Sigmoid colon (tissue), 7 donors: ENCODE measurements around the gene RABGAP1L. TPM values are rescaled to one million over a fixed set of nuclear protein-coding genes. Genes with fewer than 3 reads are reported as not detected.
A peak's percentile ranks its signal among the peaks of the same experiment; 100 is the strongest.

Source experiments
- DNase-seq: peaks from one replicate; pipeline ENCODE4 v3.0.0-alpha.2; 2019
- H3K27ac ChIP-seq, 4 donors: fragments of 200-600 bp; sonication (generic); one replicate each; pipeline ENCODE4 v1.5.1; 2016 to 2019; ENCODE audit warnings: mild to moderate bottlenecking in 1 of 4
- H3K27me3 ChIP-seq, 3 donors: fragments of 200-600 bp; sonication (generic); one replicate each; pipeline ENCODE4 v1.5.1; 2019; ENCODE audit warnings: mild to moderate bottlenecking in 1 of 3
- H3K36me3 ChIP-seq, 4 donors: fragments of 200-600 bp; sonication (generic); one replicate each; pipeline ENCODE4 v1.5.1; 2016 to 2019
- H3K4me1 ChIP-seq, 4 donors: fragments of 200-600 bp; sonication (generic); one replicate each; pipeline ENCODE4 v1.5.1; 2017 to 2019
- H3K4me3 ChIP-seq, 4 donors: fragments of 200-600 bp; sonication (generic); one replicate each; pipeline ENCODE4 v1.5.1; 2017 to 2019; ENCODE audit warnings: mild to moderate bottlenecking in 2 of 4, moderate library complexity in 1 of 4
- H3K9me3 ChIP-seq, 4 donors: fragments of 200-600 bp in 3 of 4; sonication (generic) in 3 of 4; one replicate each; pipeline versions ENCODE4 v1.5.1 to v1.6.1; 2013 to 2019
- CTCF ChIP-seq, 4 experiments: fragments of 450-650 bp in 3 of 4; fragments of 200-600 bp in 1 of 4; IDR thresholded peaks; one replicate each; pipeline ENCODE4 v1.5.1; 2016 to 2019; ENCODE audit warnings: antibody characterized with exemption in 4 of 4, mild to moderate bottlenecking in 3 of 4, moderate library complexity in 2 of 4
- EP300 ChIP-seq, 4 donors: sonication (generic); formaldehyde crosslinking; IDR thresholded peaks; one replicate each; pipeline ENCODE4 v1.6.1; 2017; ENCODE audit warnings: antibody characterized with exemption in 4 of 4
- POLR2A ChIP-seq, 2 donors: fragments of 450-650 bp; IDR thresholded peaks; one replicate each; pipeline ENCODE4 v1.6.1; 2016; ENCODE audit warnings: antibody characterized with exemption in 2 of 2, mild to moderate bottlenecking in 2 of 2, moderate library complexity in 2 of 2
- POLR2AphosphoS5 ChIP-seq, 4 donors: sonication (generic); formaldehyde crosslinking; IDR thresholded peaks; one replicate each; pipeline ENCODE4 v1.6.1; 2017; ENCODE audit warnings: antibody characterized with exemption in 4 of 4
- WGBS, 2 donors: extraction: QIAGEN DNeasy Blood & Tissue Kit; methylation state at CpG; one replicate each; pipeline ENCODE4 v1.1.7; 2013; 5-methylcytosine and 5-hydroxymethylcytosine counted together
- intact Hi-C: fragments of 100-400 bp; cut with DNase I; formaldehyde crosslinking; loops from one replicate; pipeline ENCODE4 v1.15.1; 2023
- polyA plus RNA-seq, 3 donors: library from polyadenylated mRNA; stranded (reverse); fragments of 200-250 nt; gene quantifications; one replicate each; pipeline ENCODE4 v1.2.3, GENCODE V29; 2013
- total RNA-seq, 4 donors: library from RNA; depleted of rRNA; stranded (reverse); fragments of >200 nt; gene quantifications; one replicate each; pipeline ENCODE4 v1.1.0, GENCODE V29; 2016
- donor health status: healthy with polysubstance abuse.
- donor health status: Bipolar disorder and iron deficiency.
- donor health status: healthy.

Gene RABGAP1L
- total and polyA plus RNA-seq, 7 donors: 25.2 to 42.9 (median 35.4) TPM

- intact Hi-C loops: no loop called here
- Histone ChIP-seq H3K4me1 (peaks cover 0 to 12% (median 6%) of the 10 kb centered on the region in 4 donors), H3K4me3 (no peak overlapping the region), H3K27ac (peak overlapping the region in 1 of 4 donors; percentile 34), H3K36me3 (no peaks in the 10 kb centered on the region), H3K9me3 (no peaks in the 10 kb centered on the region), H3K27me3 (no peaks in the 10 kb centered on the region)
- TF ChIP-seq POLR2A (IDR thresholded peaks at IDR 0.05): no peak
- no peak for DNase-seq
These were observed 794.7 kb downstream of the RABGAP1L start for GRCh38 chr1:174954073-174954460.

GRCh38 chr1:174954671-174955669 is 795.6 kb downstream of the RABGAP1L start:
- H3K9me3 ChIP-seq: no peaks in the 10 kb centered on the region
- WGBS, 2 donors: 31 to 36% methylated on average over 3 of the region's 3 CpGs
- H3K4me1 ChIP-seq: peaks cover 0 to 12% (median 6%) of the 10 kb centered on the region in 4 donors
- no peak overlapping the region for H3K4me3 ChIP-seq
- TF ChIP-seq CTCF (IDR thresholded peaks at IDR 0.05) (no peak), POLR2A (IDR thresholded peaks at IDR 0.05) (no peak), EP300 (IDR thresholded peaks at IDR 0.05) (no peak), POLR2AphosphoS5 (IDR thresholded peaks at IDR 0.05) (no peak)
- H3K36me3 ChIP-seq: no peaks in the 10 kb centered on the region
- no peaks in the 10 kb centered on the region for H3K27me3 ChIP-seq
- DNase-seq: no peak
- peak overlapping the region in 1 of 4 donors; percentile 34 for H3K27ac ChIP-seq
- intact Hi-C loops: no loop called here

GRCh38 chr1:174956086-174956485 is 796.8 kb downstream of the RABGAP1L start:
- TF ChIP-seq POLR2A (IDR thresholded peaks at IDR 0.05) (no peak), POLR2AphosphoS5 (IDR thresholded peaks at IDR 0.05) (no peak), CTCF (IDR thresholded peaks at IDR 0.05) (no peak), EP300 (IDR thresholded peaks at IDR 0.05) (no peak)
- peaks cover 0 to 12% (median 6%) of the 10 kb centered on the region in 4 donors for H3K4me1 ChIP-seq
- H3K9me3 ChIP-seq: no peaks in the 10 kb centered on the region
- H3K36me3 ChIP-seq: no peaks in the 10 kb centered on the region
- no peak for DNase-seq
- 92 to 94% methylated on average over 3 of the region's 3 CpGs for WGBS, 2 donors
- no peak overlapping the region for H3K4me3 ChIP-seq
- intact Hi-C loops: no loop called here
- no peak overlapping the region for H3K27ac ChIP-seq
- no peaks in the 10 kb centered on the region for H3K27me3 ChIP-seq

GRCh38 chr1:174956976-174957375 is 797.7 kb downstream of the RABGAP1L start:
- TF ChIP-seq CTCF (IDR thresholded peaks at IDR 0.05): no peak
- no peak for TF ChIP-seq POLR2A (IDR thresholded peaks at IDR 0.05)
- TF ChIP-seq EP300 (IDR thresholded peaks at IDR 0.05): no peak
- no peak for TF ChIP-seq POLR2AphosphoS5 (IDR thresholded peaks at IDR 0.05)

GRCh38 chr1:174957829-174958228 is 798.5 kb downstream of the RABGAP1L start:
- H3K27ac ChIP-seq: no peak overlapping the region
- DNase-seq: no peak
- intact Hi-C loops: no loop called here

More at GRCh38 chr1:174956976-174957375, 797.7 kb downstream of the RABGAP1L start:
- intact Hi-C loops: no loop called here
- no peak overlapping the region for H3K27ac ChIP-seq
- DNase-seq: no peak
- peaks cover 0 to 12% (median 6%) of the 10 kb centered on the region in 4 donors for H3K4me1 ChIP-seq
- no peak overlapping the region for H3K4me3 ChIP-seq
- H3K27me3 ChIP-seq: no peaks in the 10 kb centered on the region
- H3K9me3 ChIP-seq: no peaks in the 10 kb centered on the region
- H3K36me3 ChIP-seq: no peaks in the 10 kb centered on the region

More at GRCh38 chr1:174957829-174958228, 798.5 kb downstream of the RABGAP1L start:
- no peak overlapping the region for H3K4me3 ChIP-seq
- no peaks in the 10 kb centered on the region for H3K27me3 ChIP-seq
- no peak for TF ChIP-seq POLR2A (IDR thresholded peaks at IDR 0.05)
- TF ChIP-seq EP300 (IDR thresholded peaks at IDR 0.05): no peak
- TF ChIP-seq CTCF (IDR thresholded peaks at IDR 0.05): no peak
- TF ChIP-seq POLR2AphosphoS5 (IDR thresholded peaks at IDR 0.05): no peak
- H3K36me3 ChIP-seq: no peaks in the 10 kb centered on the region
- H3K9me3 ChIP-seq: no peaks in the 10 kb centered on the region
- peaks cover 0 to 12% (median 6%) of the 10 kb centered on the region in 4 donors for H3K4me1 ChIP-seq
